NCI-H82 treated with DMSO at 0.1 percent for 48 hours (cell line): ENCODE results near the gene EFCAB6.

ENCODE experiments used
- DNase-seq: peaks from one replicate; lab custom pipeline; 2025; ENCODE audit not compliant: unreplicated experiment; lab: John Stamatoyannopoulos, UW

The EFCAB6 gene

GRCh38 chr22:43747877-43748276 lies 64.2 kb downstream of the EFCAB6 start:
- no peak for DNase-seq

DNA sequence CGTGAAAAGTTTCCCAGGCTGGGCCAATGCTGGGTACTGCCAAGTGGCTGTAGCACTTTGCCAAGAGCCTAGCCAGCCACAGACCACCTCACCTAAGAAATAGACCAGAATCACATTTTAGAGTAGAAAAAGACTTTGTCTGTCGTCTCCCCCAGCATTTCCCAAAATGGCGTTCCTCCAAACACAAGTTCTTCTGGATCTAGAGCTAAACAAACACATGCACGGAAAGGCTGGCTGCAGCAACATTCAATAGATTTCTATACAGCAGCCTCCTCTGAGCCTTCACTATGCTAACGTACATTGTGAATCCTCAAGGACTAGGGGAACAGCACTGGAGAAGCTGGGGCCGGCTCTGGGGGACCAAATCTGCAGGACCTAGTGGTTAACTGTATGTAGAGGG lies 65.0 kb downstream of the EFCAB6 start:
- no peak for DNase-seq

DNA sequence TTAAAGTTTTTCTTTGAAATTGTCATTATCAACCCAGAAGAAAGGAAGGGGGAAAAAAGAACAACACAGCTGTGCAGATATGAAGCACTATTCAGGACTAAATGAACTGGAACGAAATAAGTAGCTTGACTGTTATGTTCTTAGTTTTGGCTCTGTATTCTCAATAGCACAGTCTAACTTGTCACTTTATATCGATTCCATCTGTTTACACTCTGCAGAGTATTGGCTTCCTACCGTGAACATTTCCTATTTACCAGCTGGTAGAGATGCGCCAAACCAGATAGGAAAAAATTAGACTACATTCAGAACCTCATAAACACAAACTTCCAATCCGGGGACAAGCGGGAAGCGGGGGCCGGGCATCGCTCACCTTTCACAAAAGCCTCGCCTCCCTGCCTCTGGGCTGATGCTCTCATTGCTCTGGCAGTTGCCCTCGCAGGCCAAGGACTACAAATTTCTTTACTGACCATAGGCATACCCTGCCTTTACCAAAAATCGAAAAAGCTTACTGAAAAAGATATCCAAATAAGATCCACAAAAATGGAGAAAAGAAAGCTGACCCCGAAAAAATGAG lies 66.2 kb downstream of the EFCAB6 start:
- DNase-seq, result no peak

GRCh38 chr22:43745411-43745770 lies 66.7 kb downstream of the EFCAB6 start:
- no peak for DNase-seq

DNA sequence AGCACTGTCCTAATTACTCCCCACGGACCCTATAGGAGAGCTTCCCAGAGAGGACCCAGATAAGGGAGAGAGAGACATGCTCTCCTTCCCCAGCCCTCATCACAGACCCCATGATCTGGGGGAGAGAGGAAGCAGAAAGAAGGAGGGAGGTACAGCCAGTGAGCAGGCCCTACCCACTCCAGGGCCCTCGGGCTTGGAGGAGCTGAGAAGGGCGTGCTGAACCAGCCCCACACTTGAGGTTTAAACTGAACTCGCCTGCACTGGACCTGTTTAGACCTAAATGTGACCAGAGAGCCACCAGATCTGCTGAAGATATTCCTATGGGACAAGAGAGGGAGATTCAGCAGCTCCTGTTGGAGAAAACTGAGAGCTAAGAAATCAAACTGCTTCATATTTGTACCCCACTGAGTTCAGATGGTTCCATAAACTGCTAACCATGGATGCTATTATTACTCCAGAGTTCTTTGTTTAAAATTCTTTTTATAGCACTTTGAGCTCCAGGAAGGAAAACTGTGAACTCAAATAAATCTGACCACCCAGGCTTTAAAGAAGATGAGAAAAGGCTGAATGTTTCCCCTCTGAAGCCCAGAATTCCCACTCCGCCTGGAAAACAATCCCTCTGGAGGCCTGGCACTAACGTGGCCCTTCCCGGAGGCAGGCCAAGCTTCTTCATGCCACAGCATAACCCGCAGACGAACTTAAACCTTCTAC lies 67.2 kb downstream of the EFCAB6 start:
- DNase-seq, result no peak

DNA sequence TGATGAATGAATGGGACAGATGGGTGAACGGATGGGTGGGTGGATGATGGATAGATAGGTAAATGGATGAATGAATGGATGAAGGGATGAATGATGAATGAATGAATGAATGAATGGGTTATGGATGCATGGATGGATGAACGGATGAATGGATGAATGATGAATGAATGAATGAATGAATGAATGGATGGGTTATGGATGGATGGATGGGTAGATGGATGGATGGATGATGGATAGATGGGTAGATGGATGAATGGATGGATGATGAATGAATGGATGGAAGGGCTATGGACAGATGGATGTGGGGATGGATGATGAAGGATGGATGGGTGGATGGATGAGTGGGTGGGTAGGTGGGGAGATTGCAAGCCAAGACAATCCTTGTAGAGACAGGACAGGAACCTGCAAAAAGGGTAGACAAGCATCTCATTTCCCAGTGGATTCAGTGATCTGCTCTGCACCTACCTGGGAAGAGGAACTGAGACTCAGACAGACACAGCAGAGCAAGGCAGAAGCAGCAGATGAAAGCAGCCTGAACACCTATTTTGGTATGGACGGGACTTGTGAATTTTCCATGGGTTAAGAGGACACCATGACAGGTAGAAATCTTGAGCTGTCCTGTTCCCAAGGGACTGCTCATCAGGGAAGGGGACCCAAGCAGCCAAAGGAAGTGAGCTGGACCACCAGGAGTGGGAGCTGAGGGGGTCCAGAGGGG lies 68.0 kb downstream of the EFCAB6 start:
- DNase-seq, result no peak

DNA sequence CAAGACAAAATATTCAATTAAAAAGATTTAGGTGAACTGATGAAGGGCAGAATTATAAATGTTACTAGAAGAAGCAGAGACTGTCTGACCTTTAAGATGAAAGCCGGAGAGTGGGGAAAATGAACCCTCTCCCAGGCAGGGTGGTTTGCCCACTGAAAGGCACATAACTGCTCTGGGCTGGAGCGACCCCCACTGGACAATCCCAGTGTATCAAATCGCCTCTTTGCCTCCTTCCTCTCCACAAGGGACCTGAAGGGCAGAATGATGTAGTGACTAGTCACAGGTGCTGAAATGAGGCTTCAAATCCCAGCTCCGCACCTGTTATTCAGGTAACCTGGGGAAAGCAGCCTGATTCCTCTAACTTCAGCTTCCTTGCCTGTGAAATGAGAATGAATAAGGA lies 69.0 kb downstream of the EFCAB6 start:
- no peak for DNase-seq

DNA sequence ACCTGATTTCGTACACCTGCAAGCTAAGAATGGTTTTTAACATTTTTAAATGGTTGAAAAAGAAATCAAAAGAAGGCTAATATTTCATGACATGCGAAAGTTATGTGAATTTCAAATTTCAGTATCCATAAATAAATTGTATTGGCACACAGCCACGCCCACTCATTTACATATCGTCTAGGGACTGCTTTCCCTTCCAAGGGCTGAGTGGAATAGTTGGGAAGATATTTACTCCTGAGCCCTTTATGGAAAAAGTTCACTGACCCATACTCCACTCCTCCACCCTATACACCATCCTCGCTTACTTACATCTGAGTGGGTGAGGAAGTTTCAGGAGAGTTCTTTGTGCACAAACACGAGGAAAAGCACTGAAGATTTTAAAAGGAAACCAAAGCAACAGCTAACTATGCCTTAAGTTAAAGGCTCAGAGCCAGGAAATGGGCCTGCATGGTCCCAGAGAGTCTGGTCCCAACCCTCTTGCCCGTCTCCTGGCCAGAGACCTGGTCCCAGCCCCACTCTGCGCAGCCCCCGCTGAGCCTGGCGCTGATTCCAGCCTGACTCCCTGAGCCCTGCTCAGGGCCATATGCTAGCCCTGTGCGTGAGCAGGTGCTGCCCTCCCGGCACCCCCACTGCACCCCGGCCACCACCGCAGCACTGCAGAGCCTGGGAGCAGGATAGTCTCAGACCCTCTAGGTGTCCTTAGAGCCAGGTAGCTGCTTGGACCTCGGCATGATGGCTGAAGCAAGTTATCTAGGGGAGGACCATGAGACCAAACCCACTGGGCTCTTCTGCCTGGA lies 69.8 kb downstream of the EFCAB6 start:
- no peak for DNase-seq

- no peak for DNase-seq
Measured at GRCh38 chr22:43740587-43741270, 71.4 kb downstream of the EFCAB6 start.

GRCh38 chr22:43739851-43740379 lies 72.2 kb downstream of the EFCAB6 start:
- DNase-seq, result no peak

- DNase-seq, result no peak
Measured at GRCh38 chr22:43737150-43737828, 74.8 kb downstream of the EFCAB6 start.

GRCh38 chr22:43736651-43737050 lies 75.5 kb downstream of the EFCAB6 start:
- no peak for DNase-seq

- no peak for DNase-seq
Measured at GRCh38 chr22:43734370-43735150, 77.5 kb downstream of the EFCAB6 start.

- no peak for DNase-seq
Measured at GRCh38 chr22:43733138-43733537, 79.0 kb downstream of the EFCAB6 start.

- no peak for DNase-seq
Measured at GRCh38 chr22:43731988-43732387, 80.1 kb downstream of the EFCAB6 start.

DNA sequence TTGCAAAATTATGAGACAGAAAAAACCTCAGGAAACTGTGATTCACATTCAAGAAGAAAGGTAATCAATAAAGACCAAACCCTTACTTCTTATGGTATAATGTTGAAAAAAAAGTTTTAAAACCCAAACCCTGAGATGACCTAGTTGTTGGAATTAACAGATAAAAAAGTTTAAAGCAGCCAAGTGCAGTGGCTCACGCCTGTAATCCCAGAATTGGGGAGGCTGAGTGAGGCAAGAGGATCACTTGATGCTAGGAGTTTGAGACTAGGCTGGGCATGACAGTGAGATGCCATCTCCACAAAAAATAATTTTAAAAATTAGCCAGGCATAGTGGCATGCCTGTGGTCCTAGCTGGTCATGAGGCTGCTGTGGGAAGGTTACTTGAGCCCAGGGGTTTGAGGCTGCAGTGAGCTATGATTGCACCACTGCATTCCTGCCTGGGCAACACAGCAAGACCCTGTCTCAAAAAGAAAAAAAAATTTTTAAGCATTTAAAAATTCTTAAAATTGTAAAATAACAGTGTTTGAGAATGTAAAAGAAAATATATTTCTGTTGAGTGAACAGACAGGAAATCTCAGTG lies 85.1 kb downstream of the EFCAB6 start:
- no peak for DNase-seq

GRCh38 chr22:43726322-43726721 lies 85.8 kb downstream of the EFCAB6 start:
- no peak for DNase-seq

GRCh38 chr22:43723816-43724215 lies 88.3 kb downstream of the EFCAB6 start:
- DNase-seq, result no peak

DNA sequence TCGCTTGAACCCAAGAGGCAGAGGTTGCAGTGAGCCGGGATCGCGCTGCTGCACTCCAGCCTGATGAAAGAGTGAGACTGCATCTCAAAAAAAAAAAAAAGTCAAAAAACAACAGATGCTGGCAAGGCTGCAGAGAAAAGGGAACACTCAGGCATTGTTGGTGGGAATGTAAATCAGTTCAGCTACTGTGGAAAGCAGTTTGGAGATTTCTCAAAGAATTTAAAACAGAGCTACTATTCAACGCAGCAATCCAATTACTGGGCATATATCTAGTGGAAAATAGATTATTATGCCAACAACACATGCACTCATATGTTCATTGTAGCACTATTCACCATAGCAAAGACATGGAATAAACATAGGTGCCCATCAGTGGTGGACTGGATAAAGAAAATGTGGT lies 89.7 kb downstream of the EFCAB6 start:
- DNase-seq, result no peak
